K562 (cell line): ENCODE results near the gene KRT4. TPM values are rescaled to one million over a fixed set of nuclear protein-coding genes. Genes with fewer than 3 reads are reported as not detected.

Source experiments
- ATAC-seq: fragments of 200-7000 bp; cut with Tn5 transposase; 3 replicates; pipeline ENCODE4 v1.9.1; 2020; ENCODE audit warnings: moderate library complexity
- BruUV-seq: library from RNA; stranded (reverse); fragments of 400-500 nt; replicated peaks from 2 replicates; lab custom pipeline; 2021; lab: Mats Ljungman, UMichigan
- CTCF ChIA-PET: fragments of 300-600 bp; formaldehyde crosslinking; extraction: SDS; loops from one replicate; lab custom pipeline; 2021; ENCODE audit warnings: low intra/inter-chr PET ratio; lab: Yijun Ruan, JAX
- POLR2A ChIA-PET: fragments of 300-600, 350-650 bp; sonication (Branson Sonifier 250); formaldehyde crosslinking; extraction: SDS; loops from one replicate; lab custom pipeline; 2021; ENCODE audit warnings: antibody characterized with exemption, inconsistent platforms; lab: Yijun Ruan, JAX
- DNase-seq, 4 experiments: peaks; one replicate each; pipeline versions ENCODE4 v3.0.0 to v3.0.0-alpha.2; 2011 to 2018; ENCODE audit warnings: low spot score in 3 of 4, mixed read lengths in 3 of 4; ENCODE audit errors: extremely low read depth in 1 of 4
- FAIRE-seq: peaks from 2 replicates; lab custom pipeline; 2011; peaks lifted over from hg19 to GRCh38; lab: Jason Lieb, UNC
- H2AFZ ChIP-seq: 2 replicates; pipeline ENCODE4 v1.6.0; 2011; ENCODE audit warnings: low read depth, low read length, control low read depth, inconsistent platforms
- H3K27ac ChIP-seq: fragments of 200-600 bp; 3 replicates; pipeline ENCODE4 v1.8.0; 2011; ENCODE audit warnings: low read depth, mild to moderate bottlenecking, control low read depth, inconsistent platforms, low read length, moderate library complexity, mixed read lengths; ENCODE audit errors: extremely low read depth
- H3K27me3 ChIP-seq, 2 experiments: fragments of 300-600 bp in 1 of 2; 2 replicates in 1 of 2; 3 replicates in 1 of 2; pipeline versions ENCODE4 v1.6.0 to v1.8.0; 2011; ENCODE audit warnings: inconsistent platforms in 2 of 2, low read length in 2 of 2, mild to moderate bottlenecking in 1 of 2, mixed read lengths in 1 of 2, moderate library complexity in 1 of 2; ENCODE audit not compliant: control insufficient read depth in 2 of 2, insufficient read depth in 2 of 2
- H3K36me3 ChIP-seq: fragments of 300-600 bp; 3 replicates; pipeline ENCODE4 v1.8.0; 2011; ENCODE audit warnings: mild to moderate bottlenecking, low read length, inconsistent platforms; ENCODE audit not compliant: control insufficient read depth, insufficient read depth
- H3K4me1 ChIP-seq, 2 experiments: fragments of 200-600 bp in 1 of 2; replicated peaks in 1 of 2; 2 replicates in 1 of 2; 3 replicates in 1 of 2; pipeline versions ENCODE4 v1.5.1 to v1.8.0; 2011; ENCODE audit warnings: inconsistent platforms in 2 of 2, low read length in 2 of 2, mild to moderate bottlenecking in 1 of 2, mixed read lengths in 1 of 2, moderate library complexity in 1 of 2; ENCODE audit not compliant: control insufficient read depth in 2 of 2, insufficient read depth in 2 of 2
- H3K4me2 ChIP-seq: 2 replicates; pipeline ENCODE4 v1.6.1; 2011; ENCODE audit warnings: low read length, control low read depth, inconsistent platforms, mixed read lengths; ENCODE audit not compliant: insufficient read depth
- H3K4me3 ChIP-seq: fragments of 200-600 bp; sonication (generic), shearing (Covaris generic); 2 replicates; pipeline ENCODE4 v1.5.1; 2016; ENCODE audit warnings: control low read depth, inconsistent platforms
- H3K79me2 ChIP-seq: fragments of 200-600 bp; 3 replicates; pipeline ENCODE4 v1.8.0; 2011; ENCODE audit warnings: low read length, inconsistent platforms; ENCODE audit not compliant: control insufficient read depth, insufficient read depth
- H3K9ac ChIP-seq, 2 experiments: 2 replicates each; pipeline versions ENCODE4 v1.6.0 to v1.6.1; 2011; ENCODE audit warnings: low read depth in 2 of 2, low read length in 2 of 2, control low read depth in 1 of 2, inconsistent platforms in 1 of 2, mild to moderate bottlenecking in 1 of 2, mixed read lengths in 1 of 2; ENCODE audit not compliant: insufficient read depth in 1 of 2
- H3K9me1 ChIP-seq: one replicate; pipeline ENCODE4 v1.6.0; 2011; ENCODE audit warnings: inconsistent platforms, mild to moderate bottlenecking, low read length, moderate library complexity; ENCODE audit not compliant: control insufficient read depth, insufficient read depth
- H3K9me3 ChIP-seq: replicated peaks from 2 replicates; pipeline ENCODE4 v1.5.1; 2011; ENCODE audit warnings: low read depth, low read length, inconsistent platforms; ENCODE audit not compliant: control insufficient read depth, insufficient read depth
- H4K20me1 ChIP-seq: replicated peaks from 2 replicates; pipeline ENCODE4 v1.6.1; 2011; ENCODE audit warnings: low read length, inconsistent platforms, mixed read lengths; ENCODE audit not compliant: control insufficient read depth, insufficient read depth
- CSDE1 ChIP-seq, 2 experiments: fragments of 450-650 bp; IDR thresholded peaks; 2 replicates each; pipeline ENCODE4 v1.6.1; 2016; ENCODE audit warnings: mild to moderate bottlenecking in 1 of 2
- CTBP1 ChIP-seq: fragments of 450-650 bp; IDR thresholded peaks from 2 replicates; pipeline ENCODE4 v1.6.1; 2016; ENCODE audit warnings: borderline replicate concordance
- GTF2F1 ChIP-seq: IDR thresholded peaks from 2 replicates; pipeline ENCODE4 v1.6.1; 2011; ENCODE audit warnings: low read depth, low read length, improper control_type of control experiment
- GTF3C2 ChIP-seq: IDR thresholded peaks from 3 replicates; pipeline ENCODE4 v1.6.1; 2011; ENCODE audit warnings: borderline replicate concordance, mild to moderate bottlenecking, moderate library complexity; ENCODE audit not compliant: insufficient read length; ENCODE audit errors: extremely low read depth
- JUN ChIP-seq, 2 experiments: sonication (generic) in 1 of 2; formaldehyde crosslinking in 1 of 2; IDR thresholded peaks; 2 replicates each; pipeline versions ENCODE4 v1.6.1 to v1.8.0; 2012 to 2022; ENCODE audit warnings: borderline replicate concordance in 2 of 2, mild to moderate bottlenecking in 2 of 2, improper control_type of control experiment in 1 of 2, low read depth in 1 of 2, low read length in 1 of 2, missing genetic modification reagents in 1 of 2
- KDM4B ChIP-seq, 2 experiments: fragments of 450-650 bp in 1 of 2; sonication (generic) in 1 of 2; IDR thresholded peaks; 2 replicates each; pipeline ENCODE4 v1.6.1; 2016 to 2017; ENCODE audit warnings: borderline replicate concordance in 2 of 2, antibody characterized with exemption in 1 of 2, low read depth in 1 of 2, mild to moderate bottlenecking in 1 of 2
- POLR3A ChIP-seq: IDR thresholded peaks from 2 replicates; pipeline ENCODE4 v1.6.1; 2011; ENCODE audit warnings: borderline replicate concordance, mild to moderate bottlenecking, moderate library complexity; ENCODE audit not compliant: insufficient read length, insufficient read depth; ENCODE audit errors: extremely low read depth
- SMARCA4 ChIP-seq: fragments of 450-650 bp; IDR thresholded peaks from 2 replicates; pipeline ENCODE4 v1.6.1; 2016
- TBL1XR1 ChIP-seq, 2 experiments: IDR thresholded peaks; 2 replicates each; pipeline ENCODE4 v1.6.1; 2012; ENCODE audit warnings: improper control_type of control experiment in 2 of 2, low read length in 2 of 2, mild to moderate bottlenecking in 1 of 2
- YBX1 ChIP-seq: fragments of 450-650 bp; IDR thresholded peaks from 2 replicates; pipeline ENCODE4 v1.7.1; 2016; ENCODE audit warnings: mild to moderate bottlenecking
- ZNF3 ChIP-seq: fragments of 250-450 bp; sonication (Bioruptor Pico); IDR thresholded peaks from 2 replicates; pipeline ENCODE4 v1.5.0; 2021; ENCODE audit warnings: mild to moderate bottlenecking, moderate library complexity
- WGBS: fragments of 100-300 bp; shearing (Covaris generic); methylation state at CpG from one replicate; pipeline ENCODE4 v1.1.6; 2016; ENCODE audit warnings: low coverage, mixed read lengths; ENCODE audit not compliant: insufficient coverage; ENCODE audit errors: missing lambda C conversion rate; 5-methylcytosine and 5-hydroxymethylcytosine counted together
- in situ Hi-C: fragments of 300-500 bp; cut with MboI; formaldehyde crosslinking; loops from 4 replicates; pipeline ENCODE4 v1.15.0; 2018; ENCODE audit warnings: inconsistent platforms, mixed read lengths
- intact Hi-C: fragments of 100-400 bp; cut with micrococcal nuclease; formaldehyde crosslinking; loops from 2 replicates; pipeline ENCODE4 v1.14.2; 2022
- polyA plus RNA-seq, 8 experiments: library from polyadenylated mRNA; depleted of rRNA in 4 of 8; stranded (reverse) in 5 of 8; unstranded in 3 of 8; fragments of >200 nt; fragmentation: Nextera tagmentation in 2 of 8; fragmentation: Illumina TruSeq in 1 of 8; extraction: Ambion mirVana in 2 of 8; extraction: Trizol in 1 of 8; gene quantifications; 2 replicates each; pipeline versions ENCODE4 v1.2.1 to v1.2.3, GENCODE V29; 2011 to 2014; ENCODE audit warnings: inconsistent platforms in 1 of 8, missing spikeins in 1 of 8
- total RNA-seq, 7 experiments: library from RNA; depleted of rRNA in 6 of 7; stranded (reverse); fragments of >200 nt in 6 of 7; fragmentation: Illumina TruSeq in 2 of 7; extraction: Trizol in 2 of 7; gene quantifications; 2 replicates each; pipeline versions ENCODE4 v1.2.1 to v1.2.3, GENCODE V29; 2011 to 2021; ENCODE audit warnings: low replicate concordance in 1 of 7

The KRT4 gene
- total and polyA plus RNA-seq, 9 of the 15 experiments (the other 6 are each of a cell fraction or from before 2014, with no cell fraction given) = not detected

GRCh38 chr12:52802442-52802841 lies 11.5 kb downstream of the KRT4 start:
- no peak overlapping the region for H3K4me2 ChIP-seq
- 0% methylated on average over 6 of the region's 6 CpGs for WGBS
- POLR2A ChIA-PET = interaction anchor here (0.6 kb wide), 1 partner anchor 621 kb away, joined by 3 read pairs; no protein-coding TSS in a partner anchor

More at GRCh38 chr12:52802442-52802841, 11.5 kb downstream of the KRT4 start:
- DNase-seq (no peak), ATAC-seq (no peak), FAIRE-seq (no peak)
- Histone ChIP-seq H3K36me3 (no peaks in the 10 kb centered on the region), H3K79me2 (no peaks in the 10 kb centered on the region), H3K4me3 (no peak overlapping the region), H3K9ac (no peak overlapping the region; a peak in 1 of 4 replicates), H3K4me1 (peaks cover 7 to 18% of the 10 kb centered on the region in 2 experiments; a peak in 4 of 5 replicates), H4K20me1 (peaks cover 4% of the 10 kb centered on the region; the same call in 1 of the 2 replicates), H3K9me3 (no peaks in the 10 kb centered on the region), H3K27ac (no peak overlapping the region), H2AFZ (no peak overlapping the region), H3K27me3 (peaks cover 9 to 25% of the 10 kb centered on the region in 2 experiments; a peak in 4 of 5 replicates), H3K9me1 (no peaks in the 10 kb centered on the region)
- no TSS peak for BruUV-seq
- TF ChIP-seq CSDE1 (IDR thresholded peaks at IDR 0.05) (no peak), KDM4B (IDR thresholded peaks at IDR 0.05; ENCODE audit: borderline replicate concordance in 2 of 2, low read depth in 1 of 2) (no peak), CTBP1 (no peak), JUN (IDR thresholded peaks at IDR 0.05; ENCODE audit: borderline replicate concordance, low read depth, low read length) (no peak), JUN (CRISPR knock-in tag; IDR thresholded peaks at IDR 0.05; ENCODE audit: borderline replicate concordance) (no peak), TBL1XR1 (IDR thresholded peaks at IDR 0.05; ENCODE audit: low read length in 2 of 2) (no peak), YBX1 (no peak), POLR3A (no peak), ZNF3 (CRISPR knock-in tag) (no peak), GTF2F1 (no peak), SMARCA4 (no peak), GTF3C2 (no peak)
- in situ Hi-C loops (no loop called here), intact Hi-C loops (no loop called here)
- CTCF ChIA-PET = no interaction called here
